Karpas-422 (cell line): Measurements from ENCODE around the gene NKD1. TPM values are rescaled to one million over a fixed set of nuclear protein-coding genes. Genes with fewer than 3 reads are reported as not detected.
A peak's percentile ranks its signal among the peaks of the same experiment; 100 is the strongest.

ENCODE experiments used
- DNase-seq: peaks from one replicate; pipeline ENCODE4 v3.0.0-alpha.2; 2015
- H2AFZ ChIP-seq: fragments of 200-600 bp; sonication (generic); 2 replicates; pipeline ENCODE4 v1.6.1; 2014; ENCODE audit warnings: antibody characterized with exemption, low read length, mixed read lengths
- H3K27ac ChIP-seq: fragments of 200-600 bp; sonication (generic); 2 replicates; pipeline ENCODE4 v1.5.1; 2014; ENCODE audit warnings: mild to moderate bottlenecking, low read length, moderate library complexity
- H3K27me3 ChIP-seq: fragments of 200-600 bp; sonication (generic); 2 replicates; pipeline ENCODE4 v1.6.1; 2014; ENCODE audit warnings: low read length, mixed read lengths
- H3K36me3 ChIP-seq: fragments of 200-600 bp; sonication (generic); 2 replicates; pipeline ENCODE4 v1.6.1; 2014; ENCODE audit warnings: low read length, mixed read lengths; ENCODE audit not compliant: insufficient read depth
- H3K4me1 ChIP-seq: fragments of 200-600 bp; sonication (generic); 2 replicates; pipeline ENCODE4 v1.6.1; 2014; ENCODE audit warnings: mild to moderate bottlenecking, low read length, mixed read lengths
- H3K4me2 ChIP-seq: fragments of 200-600 bp; sonication (generic); 2 replicates; pipeline ENCODE4 v1.6.1; 2014; ENCODE audit warnings: low read length, low read depth, mild to moderate bottlenecking; ENCODE audit not compliant: poor library complexity, severe bottlenecking
- H3K4me3 ChIP-seq: fragments of 200-600 bp; sonication (generic); 2 replicates; pipeline ENCODE4 v1.5.1; 2014; ENCODE audit warnings: mild to moderate bottlenecking, antibody characterized with exemption, low read length, mixed read lengths
- H3K79me2 ChIP-seq: fragments of 200-600 bp; sonication (generic); 2 replicates; pipeline ENCODE4 v1.6.1; 2014; ENCODE audit warnings: mild to moderate bottlenecking, low read length, mixed read lengths
- H3K9ac ChIP-seq: fragments of 200-600 bp; sonication (generic); 2 replicates; pipeline ENCODE4 v1.6.0; 2014; ENCODE audit warnings: low read length
- H3K9me2 ChIP-seq: fragments of 200-600 bp; sonication (generic), shearing (Covaris generic); replicated peaks from 2 replicates; pipeline ENCODE4 v1.6.0; 2014; ENCODE audit warnings: mild to moderate bottlenecking, low read length, moderate library complexity; ENCODE audit not compliant: insufficient read depth
- H3K9me3 ChIP-seq: fragments of 300-700, 200-600 bp; sonication (generic); 2 replicates; pipeline ENCODE4 v1.6.1; 2014; ENCODE audit warnings: low read length, mixed read lengths
- H4K20me1 ChIP-seq: fragments of 200-600 bp; sonication (generic); 2 replicates; pipeline ENCODE4 v1.6.1; 2014; ENCODE audit warnings: mild to moderate bottlenecking, antibody characterized with exemption, low read length, low read depth; ENCODE audit not compliant: insufficient read depth
- total RNA-seq: library from RNA; depleted of rRNA; stranded (reverse); fragments of >200 nt; shearing (Covaris generic); gene quantifications from 2 replicates; pipeline ENCODE4 v1.2.3, GENCODE V29; 2014; ENCODE audit warnings: low replicate concordance

Gene NKD1
- total RNA-seq, 1 experiment from 2014 or later, result not detected

- Histone ChIP-seq H3K79me2 (no peaks in the 10 kb centered on the region), H3K27ac (no peak overlapping the region), H3K4me1 (no peaks in the 10 kb centered on the region), H4K20me1 (no peaks in the 10 kb centered on the region), H3K9me2 (no peaks in the 10 kb centered on the region), H3K4me2 (no peak overlapping the region), H3K9me3 (no peaks in the 10 kb centered on the region), H3K4me3 (no peak overlapping the region), H2AFZ (no peak overlapping the region), H3K36me3 (no peaks in the 10 kb centered on the region), H3K27me3 (no peaks in the 10 kb centered on the region), H3K9ac (no peak overlapping the region)
- DNase-seq, result no peak
Measured at GRCh38 chr16:50607970-50608557, 59.9 kb downstream of the NKD1 start.

DNA sequence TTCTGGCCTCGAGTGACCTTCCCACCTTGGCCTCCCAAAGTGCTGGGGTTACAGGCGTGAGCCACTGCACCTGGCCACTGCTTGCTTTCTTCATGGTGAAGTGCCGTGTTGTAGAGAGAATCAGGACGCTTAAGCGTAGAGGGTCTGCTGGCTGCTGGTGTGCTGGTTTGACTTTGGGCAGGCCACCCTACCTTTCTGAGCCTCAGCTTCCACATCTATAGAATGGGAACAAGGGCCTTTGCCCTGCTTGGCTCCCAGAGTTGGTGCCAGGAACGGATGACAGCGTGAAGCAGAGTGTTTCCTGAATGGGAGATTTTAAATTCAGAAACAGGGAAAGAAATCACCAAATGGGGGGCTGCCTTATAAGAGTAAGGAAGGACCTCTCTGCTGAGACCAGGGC lies 60.9 kb downstream of the NKD1 start:
- no peaks in the 10 kb centered on the region for H3K79me2 ChIP-seq
- H3K27ac ChIP-seq, result no peak overlapping the region
- H3K4me3 ChIP-seq, result no peak overlapping the region
- DNase-seq, result no peak
- H3K36me3 ChIP-seq, result no peaks in the 10 kb centered on the region
- H4K20me1 ChIP-seq, result no peaks in the 10 kb centered on the region
- no peak overlapping the region for H2AFZ ChIP-seq
- H3K9ac ChIP-seq, result no peak overlapping the region
- H3K27me3 ChIP-seq, result no peaks in the 10 kb centered on the region
- H3K4me2 ChIP-seq, result no peak overlapping the region
- no peaks in the 10 kb centered on the region for H3K4me1 ChIP-seq
- no peaks in the 10 kb centered on the region for H3K9me3 ChIP-seq
- H3K9me2 ChIP-seq, result no peaks in the 10 kb centered on the region

- Histone ChIP-seq H3K9me2 (no peaks in the 10 kb centered on the region), H3K9me3 (no peaks in the 10 kb centered on the region), H3K4me3 (no peak overlapping the region), H3K27ac (no peak overlapping the region), H3K27me3 (no peaks in the 10 kb centered on the region), H3K79me2 (no peaks in the 10 kb centered on the region), H4K20me1 (no peaks in the 10 kb centered on the region), H2AFZ (no peak overlapping the region), H3K9ac (no peak overlapping the region), H3K4me1 (no peaks in the 10 kb centered on the region), H3K4me2 (no peak overlapping the region), H3K36me3 (no peaks in the 10 kb centered on the region)
- no peak for DNase-seq
Measured at GRCh38 chr16:50609471-50609870, 61.3 kb downstream of the NKD1 start.

DNA sequence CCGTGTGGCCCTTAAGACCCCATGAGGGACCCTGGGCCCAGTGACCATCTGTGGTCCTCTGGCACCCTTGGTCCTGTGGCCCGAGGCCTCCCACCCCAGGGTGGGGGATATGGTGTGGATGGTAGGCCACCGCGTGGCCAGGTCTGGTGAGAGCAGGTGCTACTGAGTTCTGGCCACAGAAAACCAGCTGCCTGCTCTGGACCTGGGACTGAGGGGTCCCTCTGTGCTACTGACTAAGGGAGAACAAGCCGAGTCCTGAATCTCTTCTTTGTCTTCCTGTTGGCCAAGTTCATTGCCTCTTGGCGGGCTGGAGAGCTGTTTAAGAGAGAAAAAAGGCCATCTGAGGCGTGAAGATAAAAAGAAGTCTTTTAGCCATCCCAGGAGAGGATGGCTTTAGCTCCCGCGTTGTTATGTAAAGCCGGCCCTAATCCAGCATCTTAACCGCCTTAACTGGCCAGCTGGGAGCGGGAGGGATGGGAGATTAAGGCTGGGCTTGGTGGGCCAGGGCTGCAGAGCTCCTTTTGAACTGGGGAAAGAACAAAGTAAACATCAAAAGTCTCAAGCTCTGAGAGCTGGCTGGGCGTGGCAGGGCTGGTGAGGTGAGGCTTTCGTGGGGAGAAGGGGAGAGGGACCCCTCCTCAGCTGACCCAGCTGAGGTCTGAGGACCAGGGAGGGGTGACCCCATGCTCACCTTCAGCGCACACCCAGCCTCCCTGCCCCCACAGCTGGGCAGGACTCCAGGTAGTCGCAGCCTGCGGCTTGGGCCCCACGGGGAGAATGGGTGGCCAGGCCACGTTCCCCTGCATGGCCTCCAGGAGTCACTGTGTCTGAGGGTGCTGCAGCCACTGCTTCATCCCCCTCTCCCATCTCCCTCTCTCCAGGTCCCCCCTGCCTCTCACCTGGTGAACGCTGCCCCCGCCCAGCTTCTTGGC lies 62.4 kb downstream of the NKD1 start:
- no peak for DNase-seq
- Histone ChIP-seq H3K79me2 (no peaks in the 10 kb centered on the region), H3K9me2 (no peaks in the 10 kb centered on the region), H3K9ac (no peak overlapping the region), H4K20me1 (no peaks in the 10 kb centered on the region), H3K36me3 (no peaks in the 10 kb centered on the region), H3K4me2 (no peak overlapping the region), H3K9me3 (no peaks in the 10 kb centered on the region), H3K4me1 (no peaks in the 10 kb centered on the region), H3K27ac (no peak overlapping the region), H3K4me3 (no peak overlapping the region), H2AFZ (no peak overlapping the region), H3K27me3 (no peaks in the 10 kb centered on the region)

- peak; percentile 49 for DNase-seq
- Histone ChIP-seq H3K9me3 (no peaks in the 10 kb centered on the region), H3K9me2 (no peaks in the 10 kb centered on the region), H2AFZ (no peak overlapping the region), H3K27ac (no peak overlapping the region), H3K9ac (no peak overlapping the region), H3K4me3 (no peak overlapping the region), H4K20me1 (no peaks in the 10 kb centered on the region), H3K79me2 (no peaks in the 10 kb centered on the region), H3K4me1 (no peaks in the 10 kb centered on the region), H3K4me2 (no peak overlapping the region), H3K36me3 (no peaks in the 10 kb centered on the region), H3K27me3 (no peaks in the 10 kb centered on the region)
Measured at GRCh38 chr16:50611332-50611934, 63.2 kb downstream of the NKD1 start.

- Histone ChIP-seq H3K27ac (no peak overlapping the region), H2AFZ (no peak overlapping the region), H3K4me3 (no peak overlapping the region), H3K4me1 (no peaks in the 10 kb centered on the region), H4K20me1 (no peaks in the 10 kb centered on the region), H3K27me3 (no peaks in the 10 kb centered on the region), H3K4me2 (no peak overlapping the region), H3K36me3 (no peaks in the 10 kb centered on the region), H3K9me2 (no peaks in the 10 kb centered on the region), H3K9me3 (no peaks in the 10 kb centered on the region), H3K79me2 (no peaks in the 10 kb centered on the region), H3K9ac (no peak overlapping the region)
- DNase-seq, result no peak
Measured at GRCh38 chr16:50611995-50612848, 64.0 kb downstream of the NKD1 start.

DNA sequence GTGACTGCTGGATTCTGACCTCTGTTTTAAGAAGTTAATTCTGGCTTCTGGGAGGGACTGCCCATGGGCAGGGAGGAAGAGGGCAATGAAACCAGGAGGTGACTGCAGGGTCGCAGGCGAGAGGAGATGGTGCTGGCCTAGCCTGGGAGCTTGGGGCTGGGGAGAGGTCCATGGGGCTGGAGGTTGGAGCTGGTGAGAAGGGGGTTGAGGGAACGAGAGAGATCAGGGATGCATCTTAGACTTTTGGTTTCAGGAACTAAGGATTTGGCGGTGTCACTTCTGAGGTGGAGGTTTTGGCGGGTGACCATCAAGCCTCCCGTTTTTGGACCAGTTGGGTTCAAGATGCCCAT lies 64.6 kb downstream of the NKD1 start:
- H3K9ac ChIP-seq, result no peak overlapping the region
- H3K36me3 ChIP-seq, result no peaks in the 10 kb centered on the region
- H3K27ac ChIP-seq, result no peak overlapping the region
- no peaks in the 10 kb centered on the region for H3K79me2 ChIP-seq
- no peak overlapping the region for H3K4me3 ChIP-seq
- no peaks in the 10 kb centered on the region for H3K9me3 ChIP-seq
- H3K4me1 ChIP-seq, result no peaks in the 10 kb centered on the region
- H3K27me3 ChIP-seq, result no peaks in the 10 kb centered on the region
- no peak overlapping the region for H3K4me2 ChIP-seq
- no peaks in the 10 kb centered on the region for H4K20me1 ChIP-seq
- DNase-seq, result no peak
- H3K9me2 ChIP-seq, result no peaks in the 10 kb centered on the region
- no peak overlapping the region for H2AFZ ChIP-seq
